ENCODE measurements around the gene LYZL2.

LYZL2 gene

DNA sequence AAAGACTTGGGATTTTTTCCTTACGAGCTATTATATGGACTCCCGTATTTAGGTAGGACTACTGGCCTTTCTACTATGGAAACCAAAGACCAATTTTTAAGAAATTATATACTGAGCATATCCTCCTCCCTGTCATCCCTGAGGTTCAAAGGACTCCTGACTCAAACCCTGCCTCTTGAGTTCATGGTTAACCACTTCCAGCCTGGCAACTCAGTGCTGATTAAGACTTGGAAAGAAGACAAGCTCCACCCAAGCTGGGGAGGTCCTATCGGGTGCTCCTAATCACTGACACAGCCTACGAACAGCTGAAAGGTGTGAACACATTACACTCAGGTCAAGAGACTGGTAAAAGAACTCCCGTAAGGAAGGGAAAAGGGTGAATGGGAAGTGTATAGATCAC is 66.8 kb downstream of the LYZL2 start:
- no peaks in the 10 kb centered on the region for H3K36me3 ChIP-seq (replicated peaks; ENCODE audit: insufficient read depth, low read length)
- no peaks in the 10 kb centered on the region for H3K79me2 ChIP-seq (ENCODE audit: low read length)
- H3K9me3 ChIP-seq (replicated peaks; ENCODE audit: insufficient read depth, low read length): no peaks in the 10 kb centered on the region
- no peak overlapping the region for H3K4me3 ChIP-seq (ENCODE audit: low read length)
- H3K9me2 ChIP-seq (replicated peaks; ENCODE audit: insufficient read depth, low read length): no peaks in the 10 kb centered on the region
- H3F3A ChIP-seq (ENCODE audit: insufficient read depth, low read length): no peaks in the 10 kb centered on the region
- no peak overlapping the region for H3K4me2 ChIP-seq (ENCODE audit: low read depth, low read length)
- TF ChIP-seq EZH2phosphoT487 (IDR thresholded peaks at IDR 0.05; ENCODE audit: low read length) (no peak), CTCF (IDR thresholded peaks at IDR 0.05; ENCODE audit: low read length) (no peak), EZH2 (optimal IDR thresholded peaks at IDR 0.05; ENCODE audit: low read depth, low read length) (no peak)
- no peaks in the 10 kb centered on the region for H3K27me3 ChIP-seq (replicated peaks; ENCODE audit: insufficient read depth, low read length)
- no peak for DNase-seq
- no peak overlapping the region for H2AFZ ChIP-seq (ENCODE audit: low read length)
- no peaks in the 10 kb centered on the region for H3K4me1 ChIP-seq (ENCODE audit: low read length)
- no peaks in the 10 kb centered on the region for H4K20me1 ChIP-seq (ENCODE audit: insufficient read depth, low read length)
- no peak overlapping the region for H3K27ac ChIP-seq (ENCODE audit: low read length)
- H3K9ac ChIP-seq (ENCODE audit: low read length): no peak overlapping the region
